Mucosa of gallbladder (tissue), 1 donor: ENCODE results near the gene FNDC8. TPM values are rescaled to one million over a fixed set of nuclear protein-coding genes. Genes with fewer than 3 reads are reported as not detected.
"Not testable (repeated sequence)": the region's sequence is repeated elsewhere in the genome, so short reads cannot be mapped to it uniquely, and the experiment has no call there.

Experiments used
- DNase-seq: peaks from one replicate; pipeline ENCODE4 v3.0.0-alpha.2; 2020; ENCODE audit warnings: low spot score
- total RNA-seq: library from RNA; stranded (reverse); gene quantifications from one replicate; pipeline ENCODE4 v1.2.1, GENCODE V29; 2021
- donor health status: DM: no; HTN: no; CAD: no.

FNDC8 gene
- total RNA-seq, 1 donor from 2014 or later, result not detected

- DNase-seq, result no peak
Observed at GRCh38 chr17:35142467-35142796, 21.0 kb downstream of the FNDC8 start.

GRCh38 chr17:35144840-35145239 is 23.4 kb downstream of the FNDC8 start:
- no peak for DNase-seq

DNA sequence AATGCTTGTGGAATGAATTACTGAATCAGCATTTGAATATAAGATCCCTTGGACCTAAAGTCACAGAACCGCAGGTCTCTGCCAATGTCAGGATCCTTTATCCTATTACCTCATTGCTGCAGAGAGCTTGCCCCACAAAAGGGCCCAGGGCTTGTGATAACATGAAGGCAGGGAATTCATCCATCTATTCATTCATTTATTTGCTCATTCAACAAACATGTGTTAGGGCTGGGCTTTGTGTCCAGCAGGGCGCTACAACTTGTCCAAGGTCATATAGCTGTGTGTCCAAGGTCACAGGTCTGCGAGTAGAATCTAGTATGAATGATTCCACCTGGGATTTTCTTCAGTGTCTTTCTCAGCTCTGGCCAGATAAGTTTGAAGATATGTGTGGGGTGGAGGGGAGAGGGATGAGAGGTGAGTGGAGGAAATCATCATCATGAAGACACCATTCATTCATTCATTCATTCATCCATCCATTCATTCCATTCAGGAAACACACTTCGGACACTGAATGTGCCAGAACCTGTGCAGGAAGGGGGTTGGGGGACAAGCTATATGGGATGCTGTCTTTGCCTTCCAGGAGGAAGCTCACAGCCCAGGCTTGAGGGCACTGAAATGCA is 24.9 kb downstream of the FNDC8 start:
- DNase-seq, result no peak

GRCh38 chr17:35147375-35147905 is 26.0 kb downstream of the FNDC8 start, which contains the start of gene UNC45B:
Gene UNC45B, plus strand, starts transcription at chr17:35147817. Its CDS starts 447 bp downstream, at chr17:35148264.
- DNase-seq, result no peak

- DNase-seq, result no peak
Observed at GRCh38 chr17:35148144-35148543, 26.7 kb downstream of the FNDC8 start.

DNA sequence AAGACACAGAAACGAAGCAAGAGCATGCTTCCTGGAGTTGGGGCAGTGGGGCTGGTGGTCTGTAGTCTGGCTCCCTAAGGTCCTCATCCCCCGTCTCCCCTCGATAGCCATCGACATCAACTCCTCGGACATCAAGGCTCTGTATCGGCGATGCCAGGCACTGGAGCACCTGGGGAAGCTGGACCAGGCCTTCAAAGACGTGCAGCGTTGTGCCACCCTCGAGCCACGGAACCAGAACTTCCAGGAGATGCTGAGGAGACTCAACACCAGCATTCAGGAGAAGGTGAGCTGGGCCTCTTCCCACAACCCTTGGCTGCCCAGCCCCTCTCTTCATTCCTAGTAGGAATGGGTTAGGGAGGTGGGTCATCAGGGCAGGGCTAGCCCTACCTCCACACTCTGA is 28.5 kb downstream of the FNDC8 start:
- DNase-seq, result no peak

DNA sequence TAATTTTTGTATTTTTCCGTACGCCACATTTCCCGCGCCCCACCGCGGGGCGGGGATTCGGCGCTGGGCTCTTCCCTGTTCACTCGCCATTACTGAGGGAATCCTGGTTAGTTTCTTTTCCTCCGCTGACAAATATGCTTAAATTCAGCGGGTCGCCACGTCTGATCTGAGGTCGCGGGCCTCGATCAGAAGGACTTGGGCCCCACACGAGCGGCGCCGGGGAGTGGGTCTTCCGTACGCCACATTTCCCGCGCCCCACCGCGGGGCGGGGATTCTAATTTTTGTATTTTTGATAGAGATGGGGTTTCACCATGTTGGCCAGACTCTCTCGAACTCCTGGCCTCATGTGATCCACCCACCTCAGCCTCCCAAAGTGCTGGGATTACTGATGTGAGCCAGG is 29.7 kb downstream of the FNDC8 start:
- DNase-seq, result not testable (repeated sequence)

DNA sequence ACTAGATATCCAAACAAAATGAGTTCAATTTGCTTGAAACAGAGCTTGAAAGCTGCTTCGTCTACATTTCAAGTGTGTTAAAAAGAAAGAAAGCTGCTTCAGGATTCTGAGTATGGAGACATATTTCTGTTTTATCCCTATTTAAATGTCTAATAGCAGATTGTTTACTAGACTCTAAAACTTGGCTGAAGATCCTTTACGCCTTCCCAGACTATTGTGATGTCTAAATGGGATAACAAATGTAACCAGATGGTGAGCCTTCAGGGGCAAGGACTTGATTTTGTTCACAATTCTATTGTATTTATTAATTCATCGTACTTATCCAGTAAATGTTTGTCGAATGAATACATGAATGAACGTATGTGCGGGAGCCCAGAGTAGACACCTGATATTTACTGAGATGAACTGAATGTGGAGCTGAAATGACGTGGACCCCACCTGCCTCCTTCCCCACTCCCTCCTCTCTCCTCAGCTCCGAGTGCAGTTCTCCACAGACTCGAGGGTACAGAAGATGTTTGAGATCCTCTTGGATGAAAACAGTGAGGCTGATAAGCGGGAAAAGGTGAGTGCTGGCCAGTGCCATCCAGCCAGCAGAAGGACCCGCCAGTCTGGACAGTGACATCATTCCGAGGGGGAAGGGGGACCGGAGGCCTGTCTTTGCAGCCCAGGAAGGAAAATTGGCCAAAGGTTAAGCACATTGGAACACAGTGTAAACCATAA is 31.2 kb downstream of the FNDC8 start:
- DNase-seq, result no peak

- no peak for DNase-seq
Observed at GRCh38 chr17:35154196-35155165, 33.1 kb downstream of the FNDC8 start.

GRCh38 chr17:35155246-35155645 is 33.8 kb downstream of the FNDC8 start:
- DNase-seq, result no peak

DNA sequence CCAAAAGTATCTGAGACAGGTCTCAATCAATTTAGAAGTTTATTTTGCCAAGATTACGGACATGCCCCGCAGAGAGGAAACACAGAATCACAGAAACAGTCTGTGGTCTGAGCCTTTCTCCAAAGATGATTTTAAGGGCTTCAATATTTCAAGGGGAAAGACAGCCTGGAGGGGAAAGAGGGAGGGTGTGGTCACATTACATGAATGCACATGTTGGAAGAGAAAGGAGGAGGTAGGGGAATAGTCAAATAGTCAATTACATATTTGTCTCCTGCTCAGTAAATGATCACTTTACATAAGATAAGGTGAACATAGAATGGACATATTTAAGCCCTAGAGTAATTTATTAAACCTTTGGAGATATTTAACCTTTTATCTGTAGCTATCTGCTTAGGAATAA is 38.5 kb downstream of the FNDC8 start:
- DNase-seq, result no peak

- no peak for DNase-seq
Observed at GRCh38 chr17:35160354-35161201, 39.2 kb downstream of the FNDC8 start.

- no peak for DNase-seq
Observed at GRCh38 chr17:35161281-35161761, 39.9 kb downstream of the FNDC8 start.

GRCh38 chr17:35162755-35163154 is 41.3 kb downstream of the FNDC8 start:
- DNase-seq, result no peak

DNA sequence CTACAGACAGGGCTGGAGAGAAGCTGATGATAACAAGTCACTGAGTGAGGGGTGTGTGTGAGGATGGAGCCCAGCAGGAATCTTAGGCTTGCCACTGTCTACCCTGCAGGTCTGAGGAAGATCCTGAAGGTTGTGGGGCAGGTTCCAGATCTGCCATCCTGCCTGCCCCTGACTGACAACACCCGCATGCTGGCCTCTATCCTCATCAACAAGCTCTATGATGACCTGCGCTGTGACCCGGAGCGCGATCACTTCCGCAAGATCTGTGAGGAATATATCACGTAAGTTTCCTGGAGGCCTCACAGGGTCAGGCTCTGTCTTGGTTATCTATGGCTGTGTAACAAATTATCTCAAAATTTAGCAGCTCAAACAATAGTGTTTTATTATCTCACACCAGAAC is 42.5 kb downstream of the FNDC8 start:
- DNase-seq, result no peak

GRCh38 chr17:35164716-35165115 is 43.3 kb downstream of the FNDC8 start:
- no peak for DNase-seq

DNA sequence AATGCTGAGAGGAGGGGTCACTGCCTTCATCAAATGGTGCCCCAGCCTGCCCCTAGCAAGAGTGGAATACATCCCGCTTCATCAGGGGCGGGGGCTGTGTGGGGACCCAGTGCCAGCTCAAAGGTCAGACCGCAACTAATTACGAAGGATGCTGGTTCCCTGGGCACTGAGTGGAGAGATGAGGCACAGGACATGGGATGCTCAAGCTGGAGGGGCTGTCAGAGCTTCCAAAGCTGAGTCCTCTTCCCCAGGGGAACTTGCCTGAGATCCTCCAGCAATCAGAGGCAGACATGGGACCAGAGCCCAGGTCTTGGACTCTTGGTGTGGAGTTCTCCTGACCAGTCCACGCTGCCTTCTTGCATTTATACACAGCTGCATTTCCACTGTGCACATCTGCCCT is 45.1 kb downstream of the FNDC8 start:
- DNase-seq, result no peak

GRCh38 chr17:35167046-35167445 is 45.6 kb downstream of the FNDC8 start:
- DNase-seq, result no peak

- no peak for DNase-seq
Observed at GRCh38 chr17:35167666-35168065, 46.3 kb downstream of the FNDC8 start.

- DNase-seq, result no peak
Observed at GRCh38 chr17:35169835-35170363, 48.5 kb downstream of the FNDC8 start.
